Esophagus squamous epithelium (tissue), 5 donors: ENCODE results near the gene SFMBT2. TPM values are rescaled to one million over a fixed set of nuclear protein-coding genes. Genes with fewer than 3 reads are reported as not detected.

ENCODE experiments used
- DNase-seq: peaks from one replicate; lab custom pipeline; 2025; lab: John Stamatoyannopoulos, UW
- H3K27ac ChIP-seq, 4 donors: fragments of 200-600 bp; sonication (generic); one replicate each; pipeline ENCODE4 v1.5.1; 2016 to 2019; ENCODE audit warnings: mild to moderate bottlenecking in 1 of 4
- H3K27me3 ChIP-seq, 4 donors: fragments of 200-600 bp; sonication (generic); 1 replicate in 3 of 4; 2 replicates in 1 of 4; pipeline versions ENCODE4 v1.5.1 to v1.6.0; 2017 to 2021; ENCODE audit warnings: antibody characterized with exemption in 1 of 4
- H3K36me3 ChIP-seq, 3 donors: fragments of 200-600 bp; sonication (generic); one replicate each; pipeline ENCODE4 v1.5.1; 2016 to 2019
- H3K4me1 ChIP-seq, 3 donors: fragments of 200-600 bp; sonication (generic); one replicate each; pipeline ENCODE4 v1.5.1; 2017 to 2019
- H3K4me3 ChIP-seq, 4 donors: fragments of 200-600 bp; sonication (generic); 1 replicate in 3 of 4; 2 replicates in 1 of 4; pipeline ENCODE4 v1.5.1; 2016 to 2019; ENCODE audit warnings: mild to moderate bottlenecking in 2 of 4, moderate library complexity in 1 of 4
- H3K9me3 ChIP-seq, 3 donors: fragments of 200-600 bp; sonication (generic); one replicate each; pipeline ENCODE4 v1.5.1; 2016 to 2019
- CTCF ChIP-seq, 6 experiments: fragments of 450-650 bp in 4 of 6; fragments of 200-600 bp in 2 of 6; sonication (generic) in 2 of 6; IDR thresholded peaks; one replicate each; pipeline ENCODE4 v1.5.1; 2016 to 2019; ENCODE audit warnings: antibody characterized with exemption in 6 of 6, mild to moderate bottlenecking in 4 of 6, moderate library complexity in 4 of 6
- POLR2A ChIP-seq, 4 donors: fragments of 450-650 bp; IDR thresholded peaks; one replicate each; pipeline ENCODE4 v1.6.1; 2017; ENCODE audit warnings: antibody characterized with exemption in 4 of 4, mild to moderate bottlenecking in 4 of 4, moderate library complexity in 3 of 4
- WGBS, 2 donors: methylation state at CpG; one replicate each; pipeline ENCODE4 v1.1.5; 2018; 5-methylcytosine and 5-hydroxymethylcytosine counted together
- intact Hi-C: fragments of 100-400 bp; cut with DNase I; formaldehyde crosslinking; loops from one replicate; pipeline ENCODE4 v1.15.0; 2022
- total RNA-seq, 4 donors: library from RNA; depleted of rRNA; stranded (reverse); fragments of >200 nt; gene quantifications; one replicate each; pipeline ENCODE4 v1.1.0, GENCODE V29; 2016
- donor health status: DM: yes; HTN: yes; CAD: no.

SFMBT2 gene
- total RNA-seq, 4 donors from 2014 or later, result 0.72 to 5.0 (median 1.4) TPM

GRCh38 chr10:7168414-7168813 lies 242.4 kb downstream of the SFMBT2 start:
- no peak for DNase-seq
- TF ChIP-seq POLR2A (IDR thresholded peaks at IDR 0.05), result no peak
- no peak for TF ChIP-seq CTCF (IDR thresholded peaks at IDR 0.05)
- Histone ChIP-seq H3K9me3 (no peaks in the 10 kb centered on the region), H3K4me1 (no peaks in the 10 kb centered on the region), H3K27me3 (no peaks in the 10 kb centered on the region), H3K36me3 (peaks cover 0 to 40% (median 3%) of the 10 kb centered on the region in 3 donors), H3K27ac (no peak overlapping the region), H3K4me3 (no peak overlapping the region)
- intact Hi-C loops, result no loop called here
- 79 to 93% methylated on average over 13 of the region's 13 CpGs for WGBS, 2 donors

GRCh38 chr10:7165500-7166177 lies 245.2 kb downstream of the SFMBT2 start:
- no peaks in the 10 kb centered on the region for H3K9me3 ChIP-seq
- DNase-seq, result no peak
- no peak overlapping the region for H3K27ac ChIP-seq
- TF ChIP-seq POLR2A (IDR thresholded peaks at IDR 0.05), result no peak
- TF ChIP-seq CTCF (IDR thresholded peaks at IDR 0.05), result no peak
- H3K4me3 ChIP-seq, result no peak overlapping the region
- H3K4me1 ChIP-seq, result no peaks in the 10 kb centered on the region
- H3K36me3 ChIP-seq, result peaks cover 0 to 35% (median 3%) of the 10 kb centered on the region in 3 donors
- H3K27me3 ChIP-seq, result no peaks in the 10 kb centered on the region
- intact Hi-C loops, result no loop called here
- 77 to 81% methylated on average over 4 of the region's 4 CpGs for WGBS, 2 donors

GRCh38 chr10:7164955-7165354 lies 245.9 kb downstream of the SFMBT2 start:
- intact Hi-C loops, result no loop called here
- H3K27ac ChIP-seq, result no peak overlapping the region
- H3K4me3 ChIP-seq, result no peak overlapping the region
- DNase-seq, result no peak
- H3K36me3 ChIP-seq, result peaks cover 0 to 35% (median 0%) of the 10 kb centered on the region in 3 donors
- H3K9me3 ChIP-seq, result no peaks in the 10 kb centered on the region
- no peaks in the 10 kb centered on the region for H3K4me1 ChIP-seq
- WGBS, 2 donors, result 90 to 91% methylated on average over 8 of the region's 8 CpGs
- TF ChIP-seq CTCF (IDR thresholded peaks at IDR 0.05) (no peak), POLR2A (IDR thresholded peaks at IDR 0.05) (no peak)
- H3K27me3 ChIP-seq, result no peaks in the 10 kb centered on the region

GRCh38 chr10:7162331-7162730 lies 248.5 kb downstream of the SFMBT2 start:
- Histone ChIP-seq H3K36me3 (peaks cover 0 to 35% (median 0%) of the 10 kb centered on the region in 3 donors), H3K9me3 (no peaks in the 10 kb centered on the region), H3K27me3 (no peaks in the 10 kb centered on the region), H3K4me3 (no peak overlapping the region), H3K27ac (peak overlapping the region in 1 of 4 donors; percentile 36), H3K4me1 (no peaks in the 10 kb centered on the region)
- intact Hi-C loops, result no loop called here
- TF ChIP-seq POLR2A (IDR thresholded peaks at IDR 0.05), result no peak
- no peak for TF ChIP-seq CTCF (IDR thresholded peaks at IDR 0.05)
- WGBS, 2 donors, result 92 to 98% methylated on average over 4 to 8 of the region's 8 CpGs
- DNase-seq, result no peak

- Histone ChIP-seq H3K4me1 (no peaks in the 10 kb centered on the region), H3K27ac (peak overlapping the region in 1 of 4 donors; percentile 36), H3K36me3 (peaks cover 0 to 35% (median 0%) of the 10 kb centered on the region in 3 donors), H3K9me3 (no peaks in the 10 kb centered on the region), H3K4me3 (no peak overlapping the region), H3K27me3 (no peaks in the 10 kb centered on the region)
- TF ChIP-seq CTCF (IDR thresholded peaks at IDR 0.05) (no peak), POLR2A (IDR thresholded peaks at IDR 0.05) (no peak)
- intact Hi-C loops, result no loop called here
- no peak for DNase-seq
- WGBS, 2 donors, result 86 to 87% methylated on average over 15 of the region's 15 CpGs
These were observed 249.2 kb downstream of the SFMBT2 start for GRCh38 chr10:7161484-7162250.
